HepG2 (cell line): Measurements from ENCODE around the gene KLHL18. TPM values are rescaled to one million over a fixed set of nuclear protein-coding genes. Genes with fewer than 3 reads are reported as not detected.

Source experiments
- EZH2 ChIP-seq: conservative IDR thresholded peaks from 2 replicates; pipeline ENCODE4 v1.6.1; 2012; ENCODE audit warnings: mild to moderate bottlenecking, low read depth, low read length, moderate library complexity
- GZF1 ChIP-seq: sonication (generic); formaldehyde crosslinking; IDR thresholded peaks from 2 replicates; pipeline ENCODE4 v1.5.1; 2020; ENCODE audit warnings: mild to moderate bottlenecking, missing genetic modification reagents
- SOX13 ChIP-seq, 3 experiments: fragments of 450-650 bp in 1 of 3; sonication (generic) in 1 of 3; formaldehyde crosslinking in 1 of 3; IDR thresholded peaks in 2 of 3; conservative IDR thresholded peaks in 1 of 3; 2 replicates each; pipeline versions ENCODE4 v1.5.0 to v1.6.1; 2016 to 2020; ENCODE audit warnings: antibody characterized with exemption in 1 of 3, mild to moderate bottlenecking in 1 of 3, missing compliant biosample characterization in 1 of 3, missing genetic modification reagents in 1 of 3, moderate library complexity in 1 of 3
- YY1 ChIP-seq: IDR thresholded peaks from 2 replicates; pipeline ENCODE4 v1.6.1; 2011; ENCODE audit warnings: low read length, low read depth, moderate library complexity, mild to moderate bottlenecking; ENCODE audit not compliant: insufficient read depth, insufficient replicate concordance
- ZNF256 ChIP-seq: sonication (generic); formaldehyde crosslinking; conservative IDR thresholded peaks from 2 replicates; pipeline ENCODE4 v1.4.0; 2020; ENCODE audit warnings: missing genetic modification reagents
- ZNF3 ChIP-seq: IDR thresholded peaks from 2 replicates; pipeline ENCODE4 v1.7.0; 2017; ENCODE audit warnings: inconsistent platforms
- ZNF678 ChIP-seq: sonication (generic); formaldehyde crosslinking; IDR thresholded peaks from 2 replicates; pipeline ENCODE4 v1.4.0; 2020; ENCODE audit warnings: mild to moderate bottlenecking, missing genetic modification reagents
- polyA plus RNA-seq, 8 experiments: library from polyadenylated mRNA; depleted of rRNA in 3 of 8; stranded (reverse) in 7 of 8; unstranded in 1 of 8; fragments of >200 nt; fragmentation: Illumina TruSeq in 4 of 8; extraction: Trizol in 4 of 8; gene quantifications; 2 replicates each; pipeline versions ENCODE4 v1.2.1 to v1.2.3, GENCODE V29; 2011 to 2016; ENCODE audit warnings: low read depth in 4 of 8, missing spikeins in 1 of 8, mixed read lengths in 1 of 8; ENCODE audit not compliant: insufficient read depth in 1 of 8
- total RNA-seq, 5 experiments: library from RNA; depleted of rRNA; stranded (reverse); fragments of >200 nt; fragmentation: Illumina TruSeq; extraction: Trizol; gene quantifications; 2 replicates each; pipeline ENCODE4 v1.2.3, GENCODE V29; 2016; ENCODE audit warnings: low read depth in 1 of 5
- TF ChIP-seq, protein P1 (sequence below): sonication (generic); formaldehyde crosslinking; IDR thresholded peaks from 2 replicates; pipeline ENCODE4 v1.4.0; 2020; ENCODE audit warnings: missing genetic modification reagents, borderline replicate concordance
- TF ChIP-seq, protein P2 (sequence below): sonication (generic); formaldehyde crosslinking; IDR thresholded peaks from 2 replicates; pipeline ENCODE4 v1.9.0; 2021; ENCODE audit warnings: mild to moderate bottlenecking, missing genetic modification reagents
- TF ChIP-seq, protein P3 (sequence below): sonication (generic); formaldehyde crosslinking; IDR thresholded peaks from 2 replicates; pipeline ENCODE4 v1.4.0; 2020; ENCODE audit warnings: mild to moderate bottlenecking, missing genetic modification reagents
- TF ChIP-seq, protein P4 (sequence below), 2 experiments: sonication (generic) in 1 of 2; formaldehyde crosslinking in 1 of 2; IDR thresholded peaks; 2 replicates each; pipeline versions ENCODE4 v1.4.0 to v1.6.1; 2018 to 2020; ENCODE audit warnings: missing genetic modification reagents in 2 of 2, borderline replicate concordance in 1 of 2, low read depth in 1 of 2, mild to moderate bottlenecking in 1 of 2, missing biosample characterization in 1 of 2

Gene KLHL18
- total and polyA plus RNA-seq, 2 of the 13 experiments (the other 11 are each of a cell fraction or from before 2014, with no cell fraction given) = 17.5 to 18.8 TPM

DNA sequence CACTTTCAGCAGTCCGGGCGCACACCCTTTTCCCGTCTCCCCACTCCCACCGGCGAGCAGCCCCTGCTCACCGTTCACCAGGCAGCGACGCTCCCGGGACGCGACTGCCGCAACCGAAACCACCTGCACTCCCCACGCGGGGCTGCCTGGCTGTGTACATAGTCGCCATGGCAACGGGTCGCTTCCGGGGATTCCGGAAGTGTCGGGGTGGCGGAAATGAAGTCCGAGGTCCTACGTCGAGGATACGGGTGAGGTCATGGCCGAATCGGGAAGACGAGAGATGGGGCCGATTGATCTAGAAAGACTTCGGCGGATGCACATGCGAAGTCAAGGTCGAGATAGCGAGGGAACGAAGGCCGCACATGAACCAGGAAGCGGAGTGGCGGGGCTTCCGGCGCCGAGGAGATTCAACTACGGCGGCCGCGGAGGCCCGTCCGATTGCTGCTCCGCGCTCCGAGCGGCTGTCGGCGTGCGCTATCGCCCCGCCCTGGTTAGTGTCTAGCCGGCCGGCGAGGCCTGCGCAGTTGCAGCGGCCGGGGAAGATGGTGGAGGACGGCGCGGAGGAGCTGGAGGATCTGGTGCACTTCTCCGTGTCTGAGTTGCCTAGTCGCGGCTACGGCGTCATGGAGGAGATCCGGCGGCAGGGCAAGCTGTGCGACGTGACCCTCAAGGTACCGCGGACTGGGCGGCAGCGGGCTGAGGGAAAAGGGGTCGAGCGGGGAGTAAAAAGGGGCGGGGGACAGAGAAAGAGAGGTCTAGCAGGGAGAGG is at the start of gene KLHL18, which contains the start of gene KIF9 (continued):
- no peak for TF ChIP-seq SOX13 (IDR thresholded peaks at IDR 0.05)
- peak in 1 of 2 experiments; percentile 63; a peak in 2 of 4 replicates for TF ChIP-seq SOX13 (CRISPR knock-in tag; conservative IDR thresholded peaks at IDR 0.05 in 1 of 2, IDR thresholded peaks at IDR 0.05 in 1 of 2)
- TF ChIP-seq ZNF3 (CRISPR knock-in tag) = no peak; the same call in 1 of the 2 replicates
- TF ChIP-seq, protein P1, sequence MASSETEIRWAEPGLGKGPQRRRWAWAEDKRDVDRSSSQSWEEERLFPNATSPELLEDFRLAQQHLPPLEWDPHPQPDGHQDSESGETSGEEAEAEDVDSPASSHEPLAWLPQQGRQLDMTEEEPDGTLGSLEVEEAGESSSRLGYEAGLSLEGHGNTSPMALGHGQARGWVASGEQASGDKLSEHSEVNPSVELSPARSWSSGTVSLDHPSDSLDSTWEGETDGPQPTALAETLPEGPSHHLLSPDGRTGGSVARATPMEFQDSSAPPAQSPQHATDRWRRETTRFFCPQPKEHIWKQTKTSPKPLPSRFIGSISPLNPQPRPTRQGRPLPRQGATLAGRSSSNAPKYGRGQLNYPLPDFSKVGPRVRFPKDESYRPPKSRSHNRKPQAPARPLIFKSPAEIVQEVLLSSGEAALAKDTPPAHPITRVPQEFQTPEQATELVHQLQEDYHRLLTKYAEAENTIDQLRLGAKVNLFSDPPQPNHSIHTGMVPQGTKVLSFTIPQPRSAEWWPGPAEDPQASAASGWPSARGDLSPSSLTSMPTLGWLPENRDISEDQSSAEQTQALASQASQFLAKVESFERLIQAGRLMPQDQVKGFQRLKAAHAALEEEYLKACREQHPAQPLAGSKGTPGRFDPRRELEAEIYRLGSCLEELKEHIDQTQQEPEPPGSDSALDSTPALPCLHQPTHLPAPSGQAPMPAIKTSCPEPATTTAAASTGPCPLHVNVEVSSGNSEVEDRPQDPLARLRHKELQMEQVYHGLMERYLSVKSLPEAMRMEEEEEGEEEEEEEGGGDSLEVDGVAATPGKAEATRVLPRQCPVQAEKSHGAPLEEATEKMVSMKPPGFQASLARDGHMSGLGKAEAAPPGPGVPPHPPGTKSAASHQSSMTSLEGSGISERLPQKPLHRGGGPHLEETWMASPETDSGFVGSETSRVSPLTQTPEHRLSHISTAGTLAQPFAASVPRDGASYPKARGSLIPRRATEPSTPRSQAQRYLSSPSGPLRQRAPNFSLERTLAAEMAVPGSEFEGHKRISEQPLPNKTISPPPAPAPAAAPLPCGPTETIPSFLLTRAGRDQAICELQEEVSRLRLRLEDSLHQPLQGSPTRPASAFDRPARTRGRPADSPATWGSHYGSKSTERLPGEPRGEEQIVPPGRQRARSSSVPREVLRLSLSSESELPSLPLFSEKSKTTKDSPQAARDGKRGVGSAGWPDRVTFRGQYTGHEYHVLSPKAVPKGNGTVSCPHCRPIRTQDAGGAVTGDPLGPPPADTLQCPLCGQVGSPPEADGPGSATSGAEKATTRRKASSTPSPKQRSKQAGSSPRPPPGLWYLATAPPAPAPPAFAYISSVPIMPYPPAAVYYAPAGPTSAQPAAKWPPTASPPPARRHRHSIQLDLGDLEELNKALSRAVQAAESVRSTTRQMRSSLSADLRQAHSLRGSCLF (CRISPR knock-in tag) = 0 out of 2 replicates have a peak, but pooled peaks have one; percentile 6
- TF ChIP-seq, protein P2, sequence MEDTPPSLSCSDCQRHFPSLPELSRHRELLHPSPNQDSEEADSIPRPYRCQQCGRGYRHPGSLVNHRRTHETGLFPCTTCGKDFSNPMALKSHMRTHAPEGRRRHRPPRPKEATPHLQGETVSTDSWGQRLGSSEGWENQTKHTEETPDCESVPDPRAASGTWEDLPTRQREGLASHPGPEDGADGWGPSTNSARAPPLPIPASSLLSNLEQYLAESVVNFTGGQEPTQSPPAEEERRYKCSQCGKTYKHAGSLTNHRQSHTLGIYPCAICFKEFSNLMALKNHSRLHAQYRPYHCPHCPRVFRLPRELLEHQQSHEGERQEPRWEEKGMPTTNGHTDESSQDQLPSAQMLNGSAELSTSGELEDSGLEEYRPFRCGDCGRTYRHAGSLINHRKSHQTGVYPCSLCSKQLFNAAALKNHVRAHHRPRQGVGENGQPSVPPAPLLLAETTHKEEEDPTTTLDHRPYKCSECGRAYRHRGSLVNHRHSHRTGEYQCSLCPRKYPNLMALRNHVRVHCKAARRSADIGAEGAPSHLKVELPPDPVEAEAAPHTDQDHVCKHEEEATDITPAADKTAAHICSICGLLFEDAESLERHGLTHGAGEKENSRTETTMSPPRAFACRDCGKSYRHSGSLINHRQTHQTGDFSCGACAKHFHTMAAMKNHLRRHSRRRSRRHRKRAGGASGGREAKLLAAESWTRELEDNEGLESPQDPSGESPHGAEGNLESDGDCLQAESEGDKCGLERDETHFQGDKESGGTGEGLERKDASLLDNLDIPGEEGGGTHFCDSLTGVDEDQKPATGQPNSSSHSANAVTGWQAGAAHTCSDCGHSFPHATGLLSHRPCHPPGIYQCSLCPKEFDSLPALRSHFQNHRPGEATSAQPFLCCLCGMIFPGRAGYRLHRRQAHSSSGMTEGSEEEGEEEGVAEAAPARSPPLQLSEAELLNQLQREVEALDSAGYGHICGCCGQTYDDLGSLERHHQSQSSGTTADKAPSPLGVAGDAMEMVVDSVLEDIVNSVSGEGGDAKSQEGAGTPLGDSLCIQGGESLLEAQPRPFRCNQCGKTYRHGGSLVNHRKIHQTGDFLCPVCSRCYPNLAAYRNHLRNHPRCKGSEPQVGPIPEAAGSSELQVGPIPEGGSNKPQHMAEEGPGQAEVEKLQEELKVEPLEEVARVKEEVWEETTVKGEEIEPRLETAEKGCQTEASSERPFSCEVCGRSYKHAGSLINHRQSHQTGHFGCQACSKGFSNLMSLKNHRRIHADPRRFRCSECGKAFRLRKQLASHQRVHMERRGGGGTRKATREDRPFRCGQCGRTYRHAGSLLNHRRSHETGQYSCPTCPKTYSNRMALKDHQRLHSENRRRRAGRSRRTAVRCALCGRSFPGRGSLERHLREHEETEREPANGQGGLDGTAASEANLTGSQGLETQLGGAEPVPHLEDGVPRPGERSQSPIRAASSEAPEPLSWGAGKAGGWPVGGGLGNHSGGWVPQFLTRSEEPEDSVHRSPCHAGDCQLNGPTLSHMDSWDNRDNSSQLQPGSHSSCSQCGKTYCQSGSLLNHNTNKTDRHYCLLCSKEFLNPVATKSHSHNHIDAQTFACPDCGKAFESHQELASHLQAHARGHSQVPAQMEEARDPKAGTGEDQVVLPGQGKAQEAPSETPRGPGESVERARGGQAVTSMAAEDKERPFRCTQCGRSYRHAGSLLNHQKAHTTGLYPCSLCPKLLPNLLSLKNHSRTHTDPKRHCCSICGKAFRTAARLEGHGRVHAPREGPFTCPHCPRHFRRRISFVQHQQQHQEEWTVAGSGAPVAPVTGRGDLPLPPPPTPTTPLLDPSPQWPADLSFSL = no peak
- no peak for TF ChIP-seq ZNF256 (CRISPR knock-in tag)
- TF ChIP-seq, protein P3, sequence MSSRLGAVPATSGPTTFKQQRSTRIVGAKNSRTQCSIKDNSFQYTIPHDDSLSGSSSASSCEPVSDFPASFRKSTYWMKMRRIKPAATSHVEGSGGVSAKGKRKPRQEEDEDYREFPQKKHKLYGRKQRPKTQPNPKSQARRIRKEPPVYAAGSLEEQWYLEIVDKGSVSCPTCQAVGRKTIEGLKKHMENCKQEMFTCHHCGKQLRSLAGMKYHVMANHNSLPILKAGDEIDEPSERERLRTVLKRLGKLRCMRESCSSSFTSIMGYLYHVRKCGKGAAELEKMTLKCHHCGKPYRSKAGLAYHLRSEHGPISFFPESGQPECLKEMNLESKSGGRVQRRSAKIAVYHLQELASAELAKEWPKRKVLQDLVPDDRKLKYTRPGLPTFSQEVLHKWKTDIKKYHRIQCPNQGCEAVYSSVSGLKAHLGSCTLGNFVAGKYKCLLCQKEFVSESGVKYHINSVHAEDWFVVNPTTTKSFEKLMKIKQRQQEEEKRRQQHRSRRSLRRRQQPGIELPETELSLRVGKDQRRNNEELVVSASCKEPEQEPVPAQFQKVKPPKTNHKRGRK (CRISPR knock-in tag) = peak; percentile 81
- TF ChIP-seq ZNF678 (CRISPR knock-in tag) = 0 out of 2 replicates have a peak, but pooled peaks have one; percentile 60
- TF ChIP-seq GZF1 (CRISPR knock-in tag) = no peak
- TF ChIP-seq YY1 = peak; percentile 83
- no peak for TF ChIP-seq EZH2
- TF ChIP-seq, protein P4, sequence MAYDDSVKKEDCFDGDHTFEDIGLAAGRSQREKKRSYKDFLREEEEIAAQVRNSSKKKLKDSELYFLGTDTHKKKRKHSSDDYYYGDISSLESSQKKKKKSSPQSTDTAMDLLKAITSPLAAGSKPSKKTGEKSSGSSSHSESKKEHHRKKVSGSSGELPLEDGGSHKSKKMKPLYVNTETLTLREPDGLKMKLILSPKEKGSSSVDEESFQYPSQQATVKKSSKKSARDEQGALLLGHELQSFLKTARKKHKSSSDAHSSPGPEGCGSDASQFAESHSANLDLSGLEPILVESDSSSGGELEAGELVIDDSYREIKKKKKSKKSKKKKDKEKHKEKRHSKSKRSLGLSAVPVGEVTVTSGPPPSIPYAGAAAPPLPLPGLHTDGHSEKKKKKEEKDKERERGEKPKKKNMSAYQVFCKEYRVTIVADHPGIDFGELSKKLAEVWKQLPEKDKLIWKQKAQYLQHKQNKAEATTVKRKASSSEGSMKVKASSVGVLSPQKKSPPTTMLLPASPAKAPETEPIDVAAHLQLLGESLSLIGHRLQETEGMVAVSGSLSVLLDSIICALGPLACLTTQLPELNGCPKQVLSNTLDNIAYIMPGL (CRISPR knock-in tag; IDR thresholded peaks at IDR 0.05; ENCODE audit: borderline replicate concordance in 1 of 2, low read depth in 1 of 2) = peak; percentile 80 to 87; a peak in 2 of 4 replicates
